ENCODE data around the gene BIN2. TPM values are rescaled to one million over a fixed set of nuclear protein-coding genes. Genes with fewer than 3 reads are reported as not detected.

BIN2 gene
- polyA plus RNA-seq, 1 experiment = 0.04 TPM

GRCh38 chr12:51370667-51371066 is 46.7 kb upstream of the BIN2 start:
- Histone ChIP-seq H3K4me3 (ENCODE audit: low read depth, low read length) (no peak overlapping the region), H3K27me3 (ENCODE audit: control insufficient read depth, insufficient read depth, low read length) (no peaks in the 10 kb centered on the region), H3K9me3 (ENCODE audit: control insufficient read depth, insufficient read depth, low read length) (no peaks in the 10 kb centered on the region), H3K27ac (ENCODE audit: low read depth, low read length) (no peak overlapping the region)
- no peak for DNase-seq (ENCODE audit: low read depth, low spot score)
- ChIA-PET POLR2A (no interaction called here), CTCF (interaction anchor here (1.7 kb wide), 1 partner anchor 30 kb away, joined by 6 read pairs; no protein-coding TSS in a partner anchor)
- no peak for TF ChIP-seq CTCF (IDR thresholded peaks at IDR 0.05; ENCODE audit: low read depth, low read length)

- H3K9me3 ChIP-seq (ENCODE audit: control insufficient read depth, insufficient read depth, low read length) = no peaks in the 10 kb centered on the region
- H3K4me3 ChIP-seq (ENCODE audit: low read depth, low read length) = no peak overlapping the region
- H3K27ac ChIP-seq (ENCODE audit: low read depth, low read length) = no peak overlapping the region
- POLR2A ChIA-PET = no interaction called here
- no peak for DNase-seq (ENCODE audit: low read depth, low spot score)
- CTCF ChIA-PET = no interaction called here
- H3K27me3 ChIP-seq (ENCODE audit: control insufficient read depth, insufficient read depth, low read length) = no peaks in the 10 kb centered on the region
- no peak for TF ChIP-seq CTCF (IDR thresholded peaks at IDR 0.05; ENCODE audit: low read depth, low read length)
These were observed 45.6 kb upstream of the BIN2 start for GRCh38 chr12:51369581-51369980.

- ChIA-PET CTCF (no interaction called here), POLR2A (no interaction called here)
- no peak for DNase-seq (ENCODE audit: low read depth, low spot score)
- no peak for TF ChIP-seq CTCF (IDR thresholded peaks at IDR 0.05; ENCODE audit: low read depth, low read length)
- Histone ChIP-seq H3K27me3 (ENCODE audit: control insufficient read depth, insufficient read depth, low read length) (no peaks in the 10 kb centered on the region), H3K9me3 (ENCODE audit: control insufficient read depth, insufficient read depth, low read length) (no peaks in the 10 kb centered on the region), H3K27ac (ENCODE audit: low read depth, low read length) (no peak overlapping the region), H3K4me3 (ENCODE audit: low read depth, low read length) (no peak overlapping the region)
These were observed 44.9 kb upstream of the BIN2 start for GRCh38 chr12:51368640-51369517.

GRCh38 chr12:51365276-51365675 is 41.3 kb upstream of the BIN2 start:
- no peak for DNase-seq (ENCODE audit: low read depth, low spot score)
- Histone ChIP-seq H3K27me3 (ENCODE audit: control insufficient read depth, insufficient read depth, low read length) (no peaks in the 10 kb centered on the region), H3K4me3 (ENCODE audit: low read depth, low read length) (no peak overlapping the region), H3K27ac (ENCODE audit: low read depth, low read length) (no peak overlapping the region), H3K9me3 (ENCODE audit: control insufficient read depth, insufficient read depth, low read length) (no peaks in the 10 kb centered on the region)
- ChIA-PET CTCF (no interaction called here), POLR2A (no interaction called here)
- TF ChIP-seq CTCF (IDR thresholded peaks at IDR 0.05; ENCODE audit: low read depth, low read length) = no peak

GRCh38 chr12:51364001-51364400 is 40.0 kb upstream of the BIN2 start:
- Histone ChIP-seq H3K9me3 (ENCODE audit: control insufficient read depth, insufficient read depth, low read length) (no peaks in the 10 kb centered on the region), H3K4me3 (ENCODE audit: low read depth, low read length) (no peak overlapping the region), H3K27ac (ENCODE audit: low read depth, low read length) (no peak overlapping the region), H3K27me3 (ENCODE audit: control insufficient read depth, insufficient read depth, low read length) (no peaks in the 10 kb centered on the region)
- CTCF ChIA-PET = no interaction called here
- POLR2A ChIA-PET = no interaction called here
- DNase-seq (ENCODE audit: low read depth, low spot score) = no peak
- TF ChIP-seq CTCF (IDR thresholded peaks at IDR 0.05; ENCODE audit: low read depth, low read length) = no peak

Data from AG04450 (cell line).